ENCODE data around the gene SLC25A29.
"Not testable (repeated sequence)": the region's sequence is repeated elsewhere in the genome, so short reads cannot be mapped to it uniquely, and the experiment has no call there.

The SLC25A29 gene

GRCh38 chr14:100330388-100330931 is 24.2 kb upstream of the SLC25A29 start:
- no peak for FAIRE-seq

GRCh38 chr14:100330007-100330344 is 23.7 kb upstream of the SLC25A29 start:
- no peak for FAIRE-seq

- FAIRE-seq = no peak
Observed at GRCh38 chr14:100329233-100330006, 23.2 kb upstream of the SLC25A29 start.

- FAIRE-seq = no peak
Observed at GRCh38 chr14:100328495-100329163, 22.4 kb upstream of the SLC25A29 start.

GRCh38 chr14:100327128-100327527 is 20.9 kb upstream of the SLC25A29 start:
- FAIRE-seq = no peak

GRCh38 chr14:100325958-100326357 is 19.7 kb upstream of the SLC25A29 start:
- no peak for FAIRE-seq

- no peak for FAIRE-seq
Observed at GRCh38 chr14:100325231-100325632, 19.0 kb upstream of the SLC25A29 start.

GRCh38 chr14:100323942-100324307 is 17.7 kb upstream of the SLC25A29 start:
- no peak for FAIRE-seq

- FAIRE-seq = no peak
Observed at GRCh38 chr14:100323121-100323941, 17.1 kb upstream of the SLC25A29 start, which contains the start of gene SLC25A47. Gene SLC25A47, plus strand, starts transcription at chr14:100323339. Its CDS starts 76 bp downstream, at chr14:100323415.

GRCh38 chr14:100322138-100322957 is 16.1 kb upstream of the SLC25A29 start:
- FAIRE-seq = no peak

GRCh38 chr14:100321473-100322137 is 15.4 kb upstream of the SLC25A29 start:
- no peak for FAIRE-seq

GRCh38 chr14:100320157-100320856 is 14.1 kb upstream of the SLC25A29 start:
- FAIRE-seq = no peak

GRCh38 chr14:100317912-100318808 is 11.9 kb upstream of the SLC25A29 start:
- FAIRE-seq = no peak

GRCh38 chr14:100317389-100317788 is 11.1 kb upstream of the SLC25A29 start:
- no peak for FAIRE-seq

GRCh38 chr14:100314724-100315123 is 8.5 kb upstream of the SLC25A29 start:
- FAIRE-seq = no peak

GRCh38 chr14:100313464-100314230 is 7.4 kb upstream of the SLC25A29 start:
- FAIRE-seq = no peak

- no peak for FAIRE-seq
Observed at GRCh38 chr14:100312877-100313400, 6.7 kb upstream of the SLC25A29 start.

GRCh38 chr14:100312110-100312876 is 6.0 kb upstream of the SLC25A29 start:
- not testable (repeated sequence) for FAIRE-seq
